HG02840 (cell line): Measurements from ENCODE around the gene RNF43.

Source experiments
- ATAC-seq: cut with Tn5 transposase; IDR thresholded peaks from one replicate; pipeline ENCODE4 v1.9.1; 2021; ENCODE audit warnings: mild to moderate bottlenecking, moderate library complexity, moderate number of reproducible peaks; ENCODE audit not compliant: unreplicated experiment, low FRiP score

The RNF43 gene

DNA sequence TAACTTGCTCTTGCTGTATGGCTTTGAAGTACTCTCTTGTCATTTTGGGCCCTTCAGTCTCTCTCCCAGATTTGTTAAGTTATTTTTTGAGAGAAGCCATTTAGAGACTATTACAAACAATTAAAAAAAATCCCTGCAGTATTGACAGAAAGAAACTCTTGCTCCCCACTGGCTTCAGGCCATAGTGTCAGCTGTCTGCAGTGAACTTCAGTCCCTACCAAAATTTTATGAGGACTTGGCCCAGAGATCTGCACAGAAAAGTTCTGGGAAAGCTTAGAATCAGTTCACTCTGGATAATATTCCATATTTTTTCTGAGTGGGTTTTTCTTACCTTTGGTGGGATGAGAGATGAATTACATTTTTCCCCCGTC lies 34.5 kb downstream of the RNF43 start:
- no peak for ATAC-seq

DNA sequence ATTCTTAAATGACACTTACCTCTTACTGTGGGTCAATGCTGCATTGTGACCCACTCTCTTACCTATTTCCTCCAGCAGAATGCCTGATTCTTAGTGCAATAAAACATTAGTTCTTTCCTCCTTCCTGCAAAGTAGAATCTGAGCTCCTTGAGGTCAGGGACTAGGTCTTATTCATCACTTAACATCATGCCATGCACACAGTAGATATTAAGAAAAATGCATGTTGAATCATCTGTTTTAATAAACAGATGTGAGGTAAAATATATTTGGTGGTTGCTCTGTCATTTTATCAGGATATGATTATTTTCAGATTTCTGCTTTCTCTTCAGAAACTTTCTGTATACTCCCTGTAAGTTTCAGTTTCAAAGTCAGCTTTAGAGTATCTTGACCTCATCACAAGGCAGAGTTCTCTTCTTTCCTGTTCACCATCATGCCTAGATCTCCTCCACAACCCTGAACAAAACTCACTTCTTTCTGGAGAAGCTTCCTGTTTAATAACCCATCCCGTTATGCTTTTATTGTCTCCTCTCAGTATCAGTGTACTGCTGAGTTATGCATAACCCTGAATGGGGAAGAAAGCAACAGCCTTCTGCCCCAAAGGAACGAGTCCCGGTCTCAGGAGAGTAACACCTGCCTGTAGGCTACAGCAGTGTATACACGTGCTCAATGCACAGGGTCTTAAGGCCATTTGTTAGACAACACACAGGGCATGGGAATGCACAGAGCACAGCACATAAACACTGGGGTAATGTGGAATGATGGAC lies 35.0 kb downstream of the RNF43 start:
- ATAC-seq, result no peak

DNA sequence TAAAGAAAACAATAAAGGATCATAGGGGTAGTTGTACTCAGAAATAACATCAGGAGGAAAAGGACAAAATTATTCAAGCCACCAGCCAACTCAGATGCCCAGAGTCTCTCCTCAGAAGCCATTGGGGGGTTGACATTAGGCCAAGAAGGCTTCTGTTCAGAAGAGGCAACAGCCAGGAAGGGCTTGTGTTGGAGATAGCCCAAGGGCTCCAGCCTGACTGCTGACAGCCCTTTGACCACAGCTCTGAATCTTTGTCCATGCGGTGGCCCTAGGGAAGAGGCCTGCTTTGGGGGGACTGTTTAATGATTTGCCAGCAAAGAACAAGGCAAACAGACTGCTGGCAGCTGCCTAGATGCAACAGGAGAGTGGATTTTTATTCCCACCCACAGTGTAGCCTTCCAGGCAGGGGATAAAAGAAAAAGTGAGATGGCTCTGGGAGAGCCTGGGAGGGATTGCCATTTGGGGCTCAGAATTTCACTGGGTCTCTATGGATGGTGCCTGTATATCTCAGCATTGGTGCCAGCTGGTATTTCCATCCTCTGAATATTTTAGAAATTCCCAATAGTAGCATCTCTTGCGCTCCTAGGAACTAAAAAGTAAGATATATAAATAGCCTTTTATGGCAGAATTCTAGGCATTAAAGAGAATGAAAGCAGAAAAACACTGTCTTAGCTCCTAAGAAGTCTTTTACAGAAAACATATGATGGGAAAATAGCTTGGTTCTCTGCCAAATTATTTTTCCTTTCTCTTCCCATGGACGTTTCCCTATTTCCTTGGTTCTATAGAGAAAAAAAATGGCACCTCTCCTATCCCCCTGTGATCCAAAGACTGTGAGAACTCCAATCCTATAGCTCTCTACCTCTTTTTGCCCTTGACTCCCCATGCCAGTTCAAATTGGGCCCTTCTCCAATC lies 36.0 kb downstream of the RNF43 start:
- no peak for ATAC-seq

DNA sequence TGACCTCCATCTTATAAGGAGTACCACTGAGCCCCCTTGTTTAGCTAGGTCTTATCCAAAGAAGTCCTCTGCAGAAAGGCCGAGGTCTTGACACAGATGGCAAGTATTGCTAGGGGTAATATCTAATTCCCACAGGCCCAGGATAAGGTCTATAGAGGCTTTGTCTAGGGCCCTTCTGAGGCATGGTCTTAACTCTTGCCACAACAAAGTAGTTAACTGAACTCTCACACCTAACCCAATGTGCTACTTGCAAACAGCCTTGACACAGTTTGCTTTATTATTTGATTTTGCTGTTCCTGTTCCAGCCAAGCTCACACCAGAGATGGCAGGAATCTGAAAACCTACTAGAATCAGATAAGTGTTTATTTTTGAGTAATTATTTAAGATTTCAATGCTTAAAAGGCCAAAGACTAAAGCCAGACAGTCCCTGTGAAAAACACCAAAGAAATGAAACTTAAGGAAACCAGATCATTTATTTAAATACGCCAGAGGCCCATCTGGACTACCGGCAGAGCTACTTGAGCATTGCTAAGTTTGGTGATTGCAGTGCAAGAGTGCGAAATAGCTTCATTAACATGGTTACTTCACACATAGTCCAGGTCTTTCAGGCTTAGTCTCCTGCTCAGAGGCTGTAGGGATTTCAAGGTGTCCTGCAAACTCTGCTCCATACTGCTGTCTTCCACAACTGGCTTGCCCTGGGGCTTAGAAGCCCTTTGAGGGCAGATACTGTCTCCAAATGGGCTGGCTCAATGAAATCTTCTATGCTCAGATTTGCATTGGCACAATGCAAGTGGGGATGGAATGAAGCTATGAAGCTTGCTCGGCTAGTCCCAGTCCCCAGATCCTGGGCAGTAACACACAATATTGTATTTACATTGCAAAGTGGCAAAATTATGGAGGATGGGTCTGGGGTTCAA lies 36.9 kb downstream of the RNF43 start:
- no peak for ATAC-seq

DNA sequence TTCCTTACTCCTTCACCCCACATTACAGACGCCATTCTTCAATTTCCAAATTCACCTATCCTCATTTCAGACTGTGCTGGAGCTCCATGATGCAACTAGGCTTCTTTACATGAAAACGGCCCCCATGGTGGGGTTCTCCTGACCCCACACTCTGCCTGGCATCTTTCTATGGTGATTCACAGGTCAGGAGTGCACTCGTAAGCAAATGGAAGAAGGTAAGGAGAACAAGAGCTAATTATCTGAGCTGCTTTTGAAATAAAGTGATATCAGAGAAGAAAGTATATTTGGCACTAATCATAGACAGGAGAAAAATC lies 37.9 kb downstream of the RNF43 start:
- no peak for ATAC-seq

DNA sequence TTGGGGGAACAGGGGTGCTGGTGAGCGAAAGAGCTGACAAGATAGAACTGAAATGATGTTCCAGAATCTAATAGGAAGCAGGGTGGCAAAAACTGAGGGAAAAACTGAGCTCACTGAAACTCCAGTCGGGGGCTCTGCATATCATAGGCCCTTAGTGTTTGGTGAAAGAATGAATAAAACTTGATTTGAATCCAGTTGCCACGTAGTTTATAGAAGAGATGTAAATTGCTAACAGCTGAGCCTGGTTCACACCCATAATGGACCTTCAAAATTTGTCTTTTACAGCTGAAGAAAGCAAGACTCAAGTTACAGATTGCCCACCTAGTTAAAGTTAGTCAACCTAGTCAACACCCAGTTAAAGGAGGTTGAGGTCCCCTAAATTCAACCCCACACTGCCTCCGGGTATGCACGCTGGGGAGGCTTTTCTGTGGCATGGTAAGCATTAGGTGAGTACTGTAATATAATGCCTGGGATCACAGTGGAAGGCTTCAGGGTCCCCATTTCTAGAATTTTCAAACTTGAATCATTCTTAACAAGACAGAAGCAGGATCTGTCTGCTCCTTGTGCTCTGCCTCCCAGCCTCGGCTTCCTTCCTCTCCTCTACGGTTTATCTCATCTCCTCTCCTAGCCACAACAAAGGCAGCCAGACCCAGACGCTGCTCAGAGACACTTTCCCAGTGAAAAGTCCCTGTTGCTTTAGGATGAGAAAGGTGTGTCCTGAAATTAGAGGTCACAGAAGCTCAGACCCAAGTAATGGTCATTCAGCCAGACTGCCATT lies 38.4 kb downstream of the RNF43 start:
- no peak for ATAC-seq

DNA sequence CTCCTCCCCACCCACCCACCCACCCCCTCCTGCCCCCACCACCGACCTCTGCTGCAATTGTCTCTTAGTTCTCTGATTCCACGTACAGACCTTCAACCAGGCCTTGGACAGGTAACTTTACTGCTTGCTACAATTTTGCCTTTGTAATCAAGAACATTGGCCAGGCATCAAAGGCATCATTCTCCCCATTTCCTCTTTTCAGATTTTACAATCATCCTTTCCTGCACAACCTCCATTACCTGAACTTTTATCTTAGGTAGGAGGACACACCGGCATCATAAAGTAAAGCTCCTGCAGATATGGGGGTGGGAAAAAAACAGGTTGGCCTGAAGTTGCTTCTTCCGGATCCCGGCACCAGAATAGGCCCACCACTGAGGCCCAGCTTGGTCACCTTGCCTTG lies 39.7 kb downstream of the RNF43 start:
- no peak for ATAC-seq

DNA sequence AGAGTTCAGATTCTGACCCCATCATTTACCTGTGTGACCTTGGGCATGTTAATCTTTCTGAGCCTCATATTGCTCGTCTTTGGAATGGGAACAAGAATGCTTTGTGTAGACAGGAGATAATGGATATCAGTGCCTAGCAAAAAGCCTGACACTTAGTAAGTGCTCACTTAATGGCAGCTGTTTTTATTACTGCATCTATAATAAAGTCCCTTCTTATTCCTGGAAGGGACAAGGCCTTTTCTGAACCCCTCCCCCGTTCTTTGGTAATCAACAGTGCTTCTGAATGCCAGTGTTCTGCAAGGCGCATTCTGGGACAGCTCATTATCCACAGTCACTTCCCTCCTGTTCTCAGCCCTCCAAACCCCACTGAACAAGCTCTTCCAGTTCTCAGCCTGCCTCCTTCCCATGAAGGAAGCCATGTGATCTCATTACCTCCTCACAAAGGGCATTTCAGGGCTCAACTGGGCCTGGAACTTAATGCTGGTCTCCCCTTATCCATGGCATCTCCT lies 40.2 kb downstream of the RNF43 start:
- no peak for ATAC-seq

DNA sequence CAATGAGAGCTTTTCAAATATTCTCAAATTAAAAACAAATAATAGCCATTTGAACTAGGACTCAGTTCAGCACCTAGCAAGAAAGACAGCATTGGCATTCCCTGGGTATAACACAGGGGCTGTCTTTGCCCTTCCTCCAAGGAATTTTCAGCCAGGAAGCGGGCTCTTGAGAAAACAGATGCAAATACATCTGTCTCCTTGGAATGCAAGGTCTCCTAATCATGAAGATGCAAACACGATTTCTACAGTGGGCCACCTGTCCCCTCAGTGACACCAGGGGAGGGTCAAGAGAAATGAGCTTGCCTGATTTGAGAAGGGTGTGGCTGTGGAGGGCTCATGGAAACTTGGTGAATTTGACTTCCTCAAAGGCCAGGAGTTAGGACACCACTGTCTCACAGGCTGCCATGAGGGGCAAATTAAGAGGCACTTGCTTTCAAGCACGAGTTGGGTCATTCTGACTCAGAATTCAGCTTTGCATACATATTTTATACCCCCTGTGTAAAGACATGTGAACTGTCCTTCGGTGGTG lies 40.8 kb downstream of the RNF43 start:
- ATAC-seq, result no peak

DNA sequence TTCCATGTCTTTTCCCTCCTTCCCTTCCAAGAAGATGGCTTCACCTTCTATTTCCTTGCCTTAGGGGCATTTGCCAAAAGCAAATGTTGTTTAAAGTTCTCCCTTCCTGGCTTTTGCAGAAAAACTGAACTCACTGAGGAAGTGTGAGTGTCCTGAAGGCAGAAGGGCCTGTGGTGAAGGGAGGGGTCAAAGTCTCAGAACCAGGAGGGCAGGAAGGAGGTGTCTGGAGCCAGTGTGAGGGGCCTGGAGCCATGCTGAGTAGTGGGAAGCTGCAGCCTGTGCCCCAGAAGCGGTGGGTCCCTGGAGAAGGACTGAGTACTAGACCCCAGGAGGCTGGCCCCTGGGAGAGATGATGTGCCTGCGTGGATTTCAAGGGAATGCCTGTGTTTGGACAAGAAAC lies 41.5 kb downstream of the RNF43 start:
- no peak for ATAC-seq

DNA sequence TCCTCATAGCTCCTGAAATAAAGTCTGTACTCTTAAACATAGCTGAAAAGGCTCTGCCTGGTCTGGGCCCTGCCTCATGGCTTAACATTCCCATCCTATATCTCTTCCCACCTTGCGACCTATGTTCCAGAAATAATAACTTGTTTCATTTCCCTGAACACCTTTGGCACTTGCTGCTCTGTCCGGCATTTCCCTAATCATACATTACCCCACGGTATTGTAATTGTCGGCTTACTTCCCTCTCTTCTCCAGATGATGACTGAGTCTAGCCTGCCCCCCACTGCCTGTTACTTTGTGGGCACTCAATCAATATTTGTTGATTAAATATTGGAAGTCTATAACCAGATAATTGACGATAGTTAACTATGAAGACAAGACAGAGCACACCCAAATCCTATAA lies 42.1 kb downstream of the RNF43 start:
- ATAC-seq, result no peak

DNA sequence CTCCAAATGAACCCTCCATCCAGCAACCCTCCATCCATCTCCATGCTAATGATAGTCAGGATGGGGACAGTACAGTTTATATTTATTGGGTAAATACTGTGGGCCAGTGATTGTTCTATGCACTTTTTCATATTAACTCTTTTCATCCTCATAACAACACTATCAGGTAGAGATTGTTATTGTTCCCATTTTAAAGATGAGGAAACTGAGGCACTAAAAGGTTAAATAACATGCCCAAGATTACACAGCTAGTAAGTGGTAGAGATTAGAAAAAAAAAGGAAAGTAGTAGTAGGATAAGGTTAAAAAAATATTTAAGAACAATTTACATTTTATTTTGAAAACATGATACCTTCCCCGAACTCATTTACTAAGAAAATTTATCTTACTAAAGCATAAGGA lies 43.4 kb downstream of the RNF43 start:
- ATAC-seq, result no peak

DNA sequence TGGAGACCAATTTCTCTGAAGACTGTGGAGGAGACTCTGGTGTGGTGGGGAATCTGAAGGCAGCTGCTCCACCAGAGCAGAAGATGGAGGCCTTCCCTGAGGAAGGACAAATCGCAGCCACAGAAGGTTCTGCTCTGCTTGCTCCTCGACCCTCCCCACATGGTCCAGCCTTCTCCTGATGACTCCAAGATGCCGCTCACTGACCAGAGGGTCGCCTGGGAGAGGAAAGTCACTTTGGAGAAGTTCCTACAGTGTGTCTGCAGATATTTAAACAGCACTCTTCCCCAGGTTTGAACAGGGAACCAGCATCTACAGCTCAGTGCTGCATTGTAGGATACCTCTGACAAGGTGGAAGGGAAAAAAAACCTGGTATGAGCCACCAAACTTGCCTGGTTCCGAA lies 44.3 kb downstream of the RNF43 start:
- no peak for ATAC-seq

DNA sequence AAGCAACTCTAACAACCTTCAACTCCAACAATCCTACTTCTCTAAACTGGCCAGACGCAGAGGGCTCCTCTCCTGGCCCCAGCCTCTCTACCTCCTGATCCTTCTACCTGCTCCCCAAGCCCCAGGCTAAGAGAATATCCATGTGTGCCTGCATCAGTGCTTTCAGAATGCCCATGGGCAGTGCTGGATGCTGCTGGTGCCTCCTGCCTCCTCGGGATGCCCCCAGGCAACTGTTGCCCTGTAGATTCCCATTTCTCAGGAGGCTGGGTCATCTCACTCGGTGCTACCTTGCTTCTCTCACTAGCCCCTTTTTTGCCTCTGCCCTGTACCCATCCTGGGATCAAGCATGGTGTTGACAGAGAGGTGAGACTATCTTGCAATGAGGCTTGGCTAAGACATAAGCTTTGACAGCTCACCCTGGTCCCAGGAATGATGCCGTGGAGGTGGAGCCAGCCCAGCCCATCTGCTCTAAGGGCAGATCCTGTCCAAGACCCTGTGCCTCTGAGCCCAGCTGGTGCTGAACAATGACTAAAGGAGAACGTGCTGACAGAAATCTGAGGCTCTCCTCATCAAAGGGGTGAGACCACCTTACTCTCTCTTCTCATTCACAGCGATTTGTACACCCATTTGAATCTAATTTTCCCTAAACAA lies 45.9 kb downstream of the RNF43 start:
- ATAC-seq, result no peak

DNA sequence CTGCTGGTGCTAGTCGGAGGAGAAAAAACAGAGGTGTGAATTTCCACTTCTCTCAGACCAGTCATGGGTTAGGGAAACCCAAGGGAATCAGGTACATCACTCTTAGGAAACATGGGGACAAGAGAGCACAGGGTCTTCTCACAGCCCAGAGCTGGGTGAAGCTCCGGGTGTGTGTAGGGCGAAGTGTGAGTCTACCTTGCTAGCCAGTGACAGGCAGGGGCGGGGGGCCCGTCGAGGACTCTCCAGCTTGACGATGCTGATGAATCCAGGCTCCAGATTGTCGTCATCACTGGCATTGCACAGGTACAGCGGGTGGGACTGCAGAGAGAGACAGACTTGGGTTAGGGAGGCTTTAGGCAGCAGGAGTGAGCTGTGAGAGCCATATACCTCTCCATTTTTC lies 46.6 kb downstream of the RNF43 start:
- no peak for ATAC-seq

DNA sequence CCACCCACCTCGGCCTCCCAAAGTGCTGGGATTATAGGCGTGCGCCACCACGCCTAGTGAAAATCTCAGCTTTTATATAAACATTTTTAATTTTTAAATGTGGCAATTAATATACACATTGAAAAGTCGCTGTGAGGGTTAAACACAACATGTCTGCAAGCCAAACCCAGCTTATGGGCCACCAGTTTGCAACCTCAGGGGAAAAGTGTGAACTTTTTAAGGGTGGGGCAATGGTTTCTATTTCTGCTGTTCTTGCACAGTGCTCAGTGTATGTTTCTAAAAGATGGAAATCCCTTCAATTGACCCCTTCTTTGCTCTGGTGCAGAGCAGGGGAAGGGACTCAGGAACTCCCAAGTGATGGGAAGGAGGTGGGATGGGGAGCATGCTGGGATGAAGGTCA lies 47.0 kb downstream of the RNF43 start:
- ATAC-seq, result no peak

DNA sequence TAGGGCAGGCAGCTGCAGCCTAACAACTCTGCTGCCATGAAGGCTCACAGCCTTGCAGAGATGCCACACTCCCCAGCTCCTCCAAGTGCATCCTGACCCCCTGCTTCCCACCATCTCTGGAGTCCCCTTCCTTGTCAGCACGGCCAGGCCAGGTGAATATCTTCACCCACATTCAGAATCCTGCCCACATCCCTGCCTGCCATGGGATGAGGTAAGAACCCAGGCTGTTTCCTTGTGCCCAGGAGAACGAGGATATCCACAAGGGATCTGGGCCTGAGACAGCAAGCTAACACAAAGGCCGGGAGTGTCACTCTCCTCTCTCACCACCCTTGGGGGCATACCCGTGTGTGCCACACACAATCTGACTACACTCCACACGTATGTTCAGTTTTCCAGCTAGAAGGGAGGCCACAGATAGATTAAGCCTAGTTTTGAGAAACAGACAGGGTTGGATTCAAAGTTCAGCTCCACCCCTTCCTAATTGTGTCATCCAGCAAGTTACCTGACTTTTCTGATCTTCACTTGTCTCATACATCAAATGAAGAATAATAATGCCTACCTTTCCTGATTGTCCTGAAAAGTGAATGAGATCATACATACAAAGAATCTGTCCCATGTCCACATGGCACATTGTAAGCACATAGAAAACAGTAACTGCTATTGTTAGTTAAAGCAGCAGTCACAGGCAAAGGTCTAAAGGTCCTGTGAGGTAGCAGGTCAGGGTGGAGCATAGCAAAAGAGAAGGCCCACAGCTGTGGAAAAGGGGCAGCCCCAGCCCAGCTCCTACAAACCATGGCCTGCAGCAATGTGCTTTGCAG lies 47.9 kb downstream of the RNF43 start:
- no peak for ATAC-seq

DNA sequence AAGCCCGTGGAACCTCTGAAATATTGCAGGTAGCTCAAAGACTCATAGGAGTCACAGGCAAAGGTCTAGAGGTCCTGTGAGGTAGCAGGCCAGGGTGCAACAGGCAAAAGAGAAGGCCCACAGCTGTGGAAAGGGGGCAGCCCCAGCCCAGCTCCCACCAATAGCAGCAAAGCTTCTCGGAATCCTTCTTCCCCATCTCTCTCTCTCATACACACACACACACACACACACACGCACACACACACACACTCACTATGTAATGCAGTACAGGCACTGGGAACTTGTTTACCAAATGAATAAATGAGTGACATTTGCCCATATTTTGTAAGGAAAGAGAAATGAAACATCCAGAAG lies 48.5 kb downstream of the RNF43 start:
- no peak for ATAC-seq
